NCI-H524 treated with DMSO at 0.1 percent for 48 hours (cell line): ENCODE data around the gene TMX3.

Experiments used
- DNase-seq: peaks from one replicate; lab custom pipeline; 2025; lab: John Stamatoyannopoulos, UW

Gene TMX3

GRCh38 chr18:68707646-68708045, 7.3 kb downstream of the TMX3 start:
- DNase-seq: no peak

- no peak for DNase-seq
These were observed 9.8 kb downstream of the TMX3 start for GRCh38 chr18:68705119-68705518.

GRCh38 chr18:68703326-68703725, 11.6 kb downstream of the TMX3 start:
- no peak for DNase-seq

GRCh38 chr18:68701353-68701752, 13.6 kb downstream of the TMX3 start:
- DNase-seq: no peak

DNA sequence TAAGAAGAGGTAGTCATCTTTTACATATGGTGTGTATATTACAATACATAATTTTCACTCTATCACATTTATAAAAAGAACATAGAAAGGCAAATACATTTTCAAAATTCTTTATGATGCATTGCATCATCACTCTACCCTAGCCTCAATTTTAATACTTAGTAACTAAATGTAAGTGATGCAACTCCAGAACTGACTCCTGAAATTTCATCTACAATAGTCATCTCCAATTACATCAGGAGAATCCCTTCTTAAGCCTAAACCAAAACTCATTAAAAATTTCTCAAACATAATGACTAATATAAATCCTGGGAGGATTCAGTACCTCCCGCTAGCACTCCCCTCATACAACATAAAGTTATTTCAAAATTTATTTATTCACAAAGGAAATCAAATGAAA, 15.9 kb downstream of the TMX3 start:
- no peak for DNase-seq

GRCh38 chr18:68696937-68697336, 18.0 kb downstream of the TMX3 start:
- no peak for DNase-seq

- no peak for DNase-seq
These were observed 20.6 kb downstream of the TMX3 start for GRCh38 chr18:68694316-68694715.

DNA sequence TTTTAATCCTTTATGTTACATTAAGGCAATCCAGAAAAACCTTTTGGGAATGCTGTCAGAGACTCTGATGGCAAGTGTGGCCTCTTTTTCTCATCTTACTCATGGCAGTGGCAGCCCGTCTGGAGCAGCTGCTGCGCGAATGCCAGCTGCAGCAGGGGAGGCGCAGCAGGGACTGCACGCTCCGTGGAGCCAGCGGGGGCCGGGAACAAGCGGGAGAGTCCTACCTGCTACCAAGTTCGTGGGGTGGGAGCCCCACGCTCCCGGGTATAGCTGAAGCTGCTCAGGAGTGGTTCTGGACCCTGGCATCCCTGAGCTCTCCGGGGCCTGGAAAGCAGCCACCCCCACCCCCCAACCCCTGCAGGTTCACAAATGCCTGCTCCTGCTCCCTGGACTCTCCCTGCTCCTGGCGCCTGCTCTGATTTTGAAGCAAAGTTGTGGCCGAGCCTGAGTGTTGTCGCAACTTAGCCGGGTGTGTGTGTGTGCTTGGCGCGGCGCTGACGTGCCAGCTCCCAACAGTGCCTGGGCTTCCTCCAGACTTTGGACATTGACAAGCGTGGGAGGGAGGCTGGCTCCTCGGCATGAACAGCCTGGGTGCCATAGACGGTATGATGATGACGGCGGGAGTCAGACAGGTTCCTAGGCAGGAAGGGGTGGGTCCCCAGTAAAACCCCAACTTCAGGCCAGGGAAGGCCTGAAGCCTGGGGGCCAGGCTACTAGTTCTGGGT, 21.7 kb downstream of the TMX3 start:
- no peak for DNase-seq

DNA sequence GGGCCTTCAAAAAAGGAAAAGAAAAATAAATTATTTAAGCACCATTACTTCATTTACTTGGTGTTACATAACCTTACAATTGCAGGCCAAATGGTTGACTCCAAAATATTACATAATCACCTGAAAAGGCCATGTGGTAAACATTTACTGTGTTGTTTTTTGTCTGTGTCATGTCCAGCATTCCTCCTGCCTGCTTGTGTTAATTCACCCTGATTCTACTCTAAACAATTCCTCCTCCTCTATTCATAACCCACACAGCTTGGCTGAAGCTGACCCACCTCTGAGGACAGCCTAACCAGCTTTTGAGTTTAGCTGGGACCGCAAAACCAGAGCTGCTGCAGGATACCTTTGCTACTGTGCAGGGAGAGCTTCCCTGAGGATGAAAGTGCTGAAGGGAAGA, 35.4 kb downstream of the TMX3 start:
- no peak for DNase-seq

DNA sequence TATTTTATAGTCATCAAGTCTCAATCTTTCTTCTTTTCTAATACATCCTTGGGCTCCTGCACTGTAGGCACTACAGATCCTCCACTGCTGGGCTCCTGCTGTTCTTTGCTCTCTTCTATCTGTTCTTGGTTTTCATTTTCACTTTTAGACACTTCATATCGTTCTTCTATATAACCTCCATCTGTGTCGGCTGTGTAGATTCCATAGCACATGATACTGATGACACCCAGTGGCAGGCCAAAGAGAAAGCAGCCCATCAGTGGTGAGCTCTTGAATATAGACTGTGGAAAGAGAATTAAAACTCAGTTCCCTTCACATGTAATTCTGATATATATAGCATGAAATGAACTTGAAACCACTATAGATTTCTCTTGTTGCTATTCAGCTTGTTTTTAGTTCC, 38.0 kb downstream of the TMX3 start:
- peak; percentile 12 for DNase-seq

DNA sequence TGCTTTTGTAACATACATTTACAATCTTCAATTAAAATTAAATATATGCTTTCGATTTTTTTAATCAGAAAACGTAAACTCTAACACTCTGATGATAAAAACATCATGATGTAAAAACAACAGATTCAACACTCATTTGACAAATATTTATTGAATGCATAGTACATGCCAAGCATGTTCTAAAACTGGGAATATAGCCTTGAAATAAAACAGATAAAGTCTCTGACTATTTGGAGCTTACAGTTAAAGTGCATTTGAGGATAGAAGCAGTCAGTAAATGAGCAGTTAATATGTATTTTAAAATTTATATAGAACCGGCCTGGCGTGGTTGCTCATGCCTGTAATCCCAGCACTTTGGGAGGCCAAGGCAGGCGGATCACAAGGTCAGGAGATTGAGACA, 47.8 kb downstream of the TMX3 start:
- no peak for DNase-seq

- no peak for DNase-seq
These were observed 48.5 kb downstream of the TMX3 start for GRCh38 chr18:68666381-68666780.

GRCh38 chr18:68665628-68666027, 49.3 kb downstream of the TMX3 start:
- DNase-seq: no peak

DNA sequence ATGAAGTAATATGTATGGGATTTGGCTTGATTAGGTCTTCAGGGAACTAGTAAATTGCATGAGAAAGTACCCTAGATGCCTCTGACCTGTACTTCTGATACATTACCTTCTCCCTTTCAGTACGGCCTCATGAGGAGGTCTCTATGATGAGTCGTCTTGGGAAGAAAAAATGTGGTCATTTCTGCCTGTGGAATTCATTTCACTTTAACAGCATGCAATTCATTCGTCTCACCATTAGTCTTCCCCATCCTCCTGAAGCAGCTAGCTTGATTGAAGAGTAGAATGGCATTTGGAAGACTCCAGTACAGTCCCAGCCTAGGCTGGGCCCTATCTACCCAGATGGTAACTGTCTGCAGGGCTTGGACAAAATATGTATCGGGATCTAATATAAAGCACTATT, 52.2 kb downstream of the TMX3 start:
- DNase-seq: no peak

DNA sequence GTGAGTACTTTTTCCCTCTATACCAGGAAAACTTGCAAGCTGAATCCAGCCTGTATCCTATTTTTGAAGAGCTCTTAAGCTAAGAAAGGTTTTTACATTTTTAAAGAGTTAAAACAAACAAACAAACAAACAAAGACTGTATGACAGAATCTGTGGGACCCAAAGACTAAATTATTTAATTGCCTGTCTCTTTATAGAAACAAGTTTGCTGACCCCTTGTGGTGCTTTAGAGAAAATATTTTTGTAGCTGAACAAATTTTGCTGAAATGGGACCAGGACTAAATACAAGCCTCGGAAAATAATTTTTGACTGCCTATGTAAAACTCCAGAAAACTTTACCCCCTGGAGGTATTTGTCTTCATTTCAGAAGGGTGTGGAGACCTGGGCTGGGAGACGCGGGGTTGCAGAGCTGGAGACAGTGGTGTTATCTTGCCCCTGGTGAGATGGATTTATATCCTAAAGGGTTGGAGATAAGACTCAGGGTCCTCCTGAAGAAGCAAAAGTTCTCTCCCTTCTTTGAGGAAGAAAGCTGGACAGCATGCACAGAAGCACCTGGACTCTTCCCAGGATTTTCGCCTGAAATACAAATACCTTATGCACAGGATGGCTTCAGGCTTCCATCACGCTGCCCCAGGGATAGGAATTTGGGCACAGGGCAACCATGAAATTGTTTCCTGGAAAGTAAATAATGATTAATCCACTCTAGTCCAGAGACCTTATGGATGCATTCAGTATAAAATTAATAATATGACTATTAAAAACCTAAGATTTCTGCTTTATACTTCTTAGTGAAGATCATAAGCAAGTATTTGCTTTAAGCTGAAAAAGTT, 54.3 kb downstream of the TMX3 start:
- DNase-seq: no peak

- no peak for DNase-seq
These were observed 66.7 kb downstream of the TMX3 start for GRCh38 chr18:68648191-68648590.

DNA sequence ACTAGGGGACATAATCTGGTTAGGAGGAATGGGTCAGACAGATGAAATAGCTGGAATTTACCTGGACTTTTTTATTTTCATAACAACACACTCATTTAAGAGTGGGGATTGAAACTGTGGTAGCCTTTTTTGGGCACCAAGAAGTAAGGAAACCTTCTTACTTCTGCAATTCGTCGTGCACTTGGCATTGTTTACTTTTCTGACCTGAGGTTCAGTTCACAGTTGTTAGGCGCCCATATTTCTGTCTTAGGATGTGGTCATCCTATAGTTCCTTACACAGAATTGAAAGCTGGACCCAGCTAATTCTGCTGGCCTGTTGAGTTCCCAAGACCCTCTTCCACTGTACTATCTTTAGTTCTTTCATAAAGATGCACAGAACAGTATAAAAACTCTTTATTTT, 72.9 kb downstream of the TMX3 start:
- no peak for DNase-seq

DNA sequence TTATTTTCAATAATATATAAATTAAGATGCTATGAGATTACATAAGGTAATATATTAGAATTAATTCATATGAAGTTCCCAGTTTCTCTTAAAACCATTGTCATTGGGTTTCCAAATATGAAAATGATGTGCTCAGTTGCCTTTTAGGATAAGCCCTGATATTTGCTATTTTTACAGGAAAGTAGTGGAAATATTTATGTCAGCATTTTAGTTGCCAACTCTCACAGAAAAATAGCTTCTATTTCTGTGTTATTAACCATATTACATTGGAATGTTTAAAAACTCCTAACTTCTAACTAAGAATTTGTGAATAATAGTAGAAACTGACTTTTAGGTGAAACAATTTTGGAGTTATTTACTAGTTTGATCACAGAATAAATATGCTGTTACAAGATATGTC, 74.0 kb downstream of the TMX3 start:
- no peak for DNase-seq

DNA sequence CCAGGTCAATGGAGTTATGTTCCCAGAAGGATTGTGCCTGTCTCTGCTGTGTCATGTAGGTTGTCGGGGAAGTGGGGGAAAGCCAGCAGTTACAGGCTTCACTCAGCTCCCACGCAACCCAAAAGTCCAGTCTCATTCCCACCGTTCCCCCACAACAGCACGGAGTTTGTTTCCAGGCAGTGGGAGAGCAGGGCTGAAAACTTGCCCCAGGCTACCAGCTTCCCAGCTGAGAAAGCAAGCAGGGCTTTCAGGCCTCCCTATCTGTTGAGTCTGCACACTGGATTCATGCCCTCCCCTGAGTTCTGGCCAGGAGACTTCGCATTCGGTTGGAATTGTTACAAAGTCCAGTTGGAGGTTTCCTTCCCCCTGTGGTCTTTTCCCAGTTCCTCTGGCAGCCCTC, 76.3 kb downstream of the TMX3 start:
- no peak for DNase-seq

GRCh38 chr18:68627812-68628211, 87.1 kb downstream of the TMX3 start:
- DNase-seq: no peak
